ENCODE measurements around the gene PTPRO.

- TF ChIP-seq, protein P1, sequence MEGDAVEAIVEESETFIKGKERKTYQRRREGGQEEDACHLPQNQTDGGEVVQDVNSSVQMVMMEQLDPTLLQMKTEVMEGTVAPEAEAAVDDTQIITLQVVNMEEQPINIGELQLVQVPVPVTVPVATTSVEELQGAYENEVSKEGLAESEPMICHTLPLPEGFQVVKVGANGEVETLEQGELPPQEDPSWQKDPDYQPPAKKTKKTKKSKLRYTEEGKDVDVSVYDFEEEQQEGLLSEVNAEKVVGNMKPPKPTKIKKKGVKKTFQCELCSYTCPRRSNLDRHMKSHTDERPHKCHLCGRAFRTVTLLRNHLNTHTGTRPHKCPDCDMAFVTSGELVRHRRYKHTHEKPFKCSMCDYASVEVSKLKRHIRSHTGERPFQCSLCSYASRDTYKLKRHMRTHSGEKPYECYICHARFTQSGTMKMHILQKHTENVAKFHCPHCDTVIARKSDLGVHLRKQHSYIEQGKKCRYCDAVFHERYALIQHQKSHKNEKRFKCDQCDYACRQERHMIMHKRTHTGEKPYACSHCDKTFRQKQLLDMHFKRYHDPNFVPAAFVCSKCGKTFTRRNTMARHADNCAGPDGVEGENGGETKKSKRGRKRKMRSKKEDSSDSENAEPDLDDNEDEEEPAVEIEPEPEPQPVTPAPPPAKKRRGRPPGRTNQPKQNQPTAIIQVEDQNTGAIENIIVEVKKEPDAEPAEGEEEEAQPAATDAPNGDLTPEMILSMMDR (IDR thresholded peaks at IDR 0.05): no peak
- TF ChIP-seq ZFX (IDR thresholded peaks at IDR 0.05; ENCODE audit: borderline replicate concordance): no peak
Observed at GRCh38 chr12:15341371-15341770, 19.1 kb downstream of the PTPRO start.
